Epithelial cell of proximal tubule (primary cell): ENCODE measurements around the gene AMBRA1. TPM values are rescaled to one million over a fixed set of nuclear protein-coding genes. Genes with fewer than 3 reads are reported as not detected.
A peak's percentile ranks its signal among the peaks of the same experiment; 100 is the strongest.

Experiments
- DNase-seq: peaks from one replicate; pipeline ENCODE4 v3.0.0-alpha.2; 2011; ENCODE audit warnings: low read depth
- H3K4me3 ChIP-seq: 2 replicates; pipeline ENCODE4 v1.5.1; 2011; ENCODE audit warnings: low read depth, mild to moderate bottlenecking, low read length
- total RNA-seq: library from RNA; depleted of rRNA; stranded (reverse); fragments of >200 nt; gene quantifications from 2 replicates; pipeline ENCODE4 v1.2.3, GENCODE V29; 2015
- TF ChIP-seq, protein P1 (sequence below): conservative IDR thresholded peaks from 2 replicates; pipeline ENCODE4 v1.5.1; 2012; ENCODE audit warnings: low read depth, mild to moderate bottlenecking, low read length

The AMBRA1 gene
- total RNA-seq, 1 donor from 2014 or later: 21.0 TPM

DNA sequence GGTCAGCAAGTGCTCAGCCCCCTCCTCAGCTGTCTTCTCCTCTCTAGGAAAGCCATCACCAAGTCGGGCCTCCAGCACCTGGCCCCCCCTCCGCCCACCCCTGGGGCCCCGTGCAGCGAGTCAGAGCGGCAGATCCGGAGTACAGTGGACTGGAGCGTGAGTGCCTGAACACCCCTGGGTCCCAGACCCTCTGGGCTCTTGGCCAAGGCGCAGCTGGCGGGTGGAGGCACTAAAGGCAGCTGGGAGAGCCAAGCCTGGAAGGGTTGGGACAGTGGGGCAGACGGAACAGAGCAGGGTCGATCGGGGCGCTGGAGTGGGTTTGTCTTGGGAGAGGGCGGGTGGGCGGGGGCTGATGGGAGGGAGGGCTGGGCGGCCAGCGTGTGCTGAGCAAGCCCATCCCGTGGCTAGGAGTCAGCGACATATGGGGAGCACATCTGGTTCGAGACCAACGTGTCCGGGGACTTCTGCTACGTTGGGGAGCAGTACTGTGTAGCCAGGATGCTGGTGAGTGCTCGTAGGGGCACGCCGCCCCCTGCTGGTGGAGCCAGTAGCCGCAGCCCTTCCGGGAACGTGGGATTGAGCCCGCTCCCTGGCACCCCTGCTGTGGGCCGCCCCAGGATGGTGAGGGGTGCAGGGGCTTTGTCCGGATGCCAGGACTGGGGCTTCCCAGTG lies 226.4 kb downstream of the AMBRA1 start:
- TF ChIP-seq, protein P1, sequence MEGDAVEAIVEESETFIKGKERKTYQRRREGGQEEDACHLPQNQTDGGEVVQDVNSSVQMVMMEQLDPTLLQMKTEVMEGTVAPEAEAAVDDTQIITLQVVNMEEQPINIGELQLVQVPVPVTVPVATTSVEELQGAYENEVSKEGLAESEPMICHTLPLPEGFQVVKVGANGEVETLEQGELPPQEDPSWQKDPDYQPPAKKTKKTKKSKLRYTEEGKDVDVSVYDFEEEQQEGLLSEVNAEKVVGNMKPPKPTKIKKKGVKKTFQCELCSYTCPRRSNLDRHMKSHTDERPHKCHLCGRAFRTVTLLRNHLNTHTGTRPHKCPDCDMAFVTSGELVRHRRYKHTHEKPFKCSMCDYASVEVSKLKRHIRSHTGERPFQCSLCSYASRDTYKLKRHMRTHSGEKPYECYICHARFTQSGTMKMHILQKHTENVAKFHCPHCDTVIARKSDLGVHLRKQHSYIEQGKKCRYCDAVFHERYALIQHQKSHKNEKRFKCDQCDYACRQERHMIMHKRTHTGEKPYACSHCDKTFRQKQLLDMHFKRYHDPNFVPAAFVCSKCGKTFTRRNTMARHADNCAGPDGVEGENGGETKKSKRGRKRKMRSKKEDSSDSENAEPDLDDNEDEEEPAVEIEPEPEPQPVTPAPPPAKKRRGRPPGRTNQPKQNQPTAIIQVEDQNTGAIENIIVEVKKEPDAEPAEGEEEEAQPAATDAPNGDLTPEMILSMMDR: peak; percentile 71
- no peak for DNase-seq
- H3K4me3 ChIP-seq: no peak overlapping the region

DNA sequence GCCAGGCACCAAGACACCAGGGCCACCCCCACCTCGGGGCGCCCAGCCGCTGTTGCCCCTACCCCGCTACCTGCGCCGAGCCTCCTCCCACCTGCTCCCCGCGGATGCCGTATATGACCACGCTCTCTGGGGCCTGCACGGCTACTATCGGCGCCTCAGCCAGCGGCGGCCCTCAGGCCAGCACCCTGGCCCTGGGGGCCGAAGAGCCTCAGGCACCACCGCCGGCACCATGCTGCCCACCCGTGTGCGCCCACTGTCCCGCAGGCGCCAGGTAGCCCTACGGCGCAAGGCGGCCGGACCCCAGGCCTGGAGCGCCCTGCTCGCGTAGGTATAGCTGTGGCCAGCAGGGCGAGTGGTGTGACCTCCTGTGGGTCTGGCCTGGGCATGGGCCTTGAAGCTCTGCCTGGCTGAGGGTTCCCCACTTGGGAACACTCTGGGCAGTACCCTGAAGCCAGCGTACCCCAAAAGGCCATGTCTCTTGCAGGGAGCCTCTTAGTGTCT lies 227.1 kb downstream of the AMBRA1 start:
- TF ChIP-seq, protein P1: no peak
- no peak for DNase-seq

DNA sequence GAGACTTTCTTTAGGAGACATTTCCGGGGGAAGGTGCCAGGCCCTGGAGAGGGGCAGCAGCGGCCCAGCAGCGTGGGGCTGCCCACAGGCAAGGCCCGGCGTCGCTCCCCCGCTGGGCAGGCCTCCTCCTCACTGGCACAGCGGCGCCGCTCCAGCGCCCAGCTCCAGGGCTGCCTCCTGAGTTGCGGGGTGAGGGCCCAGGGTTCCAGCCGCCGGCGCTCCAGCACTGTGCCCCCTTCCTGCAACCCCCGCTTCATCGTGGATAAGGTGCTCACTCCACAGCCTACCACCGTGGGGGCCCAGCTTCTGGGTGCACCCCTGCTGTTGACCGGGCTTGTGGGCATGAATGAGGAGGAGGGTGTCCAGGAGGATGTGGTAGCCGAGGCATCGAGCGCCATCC lies 227.6 kb downstream of the AMBRA1 start:
- TF ChIP-seq, protein P1: no peak
- DNase-seq: no peak
- no peak overlapping the region for H3K4me3 ChIP-seq

More for the DNA sequence above, 227.1 kb downstream of the AMBRA1 start:
- H3K4me3 ChIP-seq: no peak overlapping the region

DNA sequence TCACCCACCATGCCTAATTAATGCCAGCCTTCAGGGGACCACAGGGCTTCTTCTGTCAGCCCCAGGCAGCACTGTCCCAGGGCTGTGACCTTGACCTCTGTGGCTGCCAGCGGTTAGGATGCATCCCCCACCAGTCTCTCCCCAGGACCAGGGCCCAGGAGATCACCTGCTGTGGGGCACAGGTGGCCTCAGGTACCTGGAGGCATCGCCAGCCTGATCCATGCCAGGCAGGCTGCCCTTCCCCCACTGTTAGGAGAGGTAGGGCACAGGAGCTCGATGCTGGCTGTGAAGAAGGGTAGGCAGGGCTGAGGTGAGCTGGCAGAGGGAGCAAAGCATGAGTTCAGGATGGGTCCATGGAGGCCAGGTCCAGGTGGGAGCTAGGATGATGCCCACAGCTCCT lies 229.0 kb downstream of the AMBRA1 start:
- no peak for DNase-seq
- TF ChIP-seq, protein P1: no peak
- H3K4me3 ChIP-seq: no peak overlapping the region

DNA sequence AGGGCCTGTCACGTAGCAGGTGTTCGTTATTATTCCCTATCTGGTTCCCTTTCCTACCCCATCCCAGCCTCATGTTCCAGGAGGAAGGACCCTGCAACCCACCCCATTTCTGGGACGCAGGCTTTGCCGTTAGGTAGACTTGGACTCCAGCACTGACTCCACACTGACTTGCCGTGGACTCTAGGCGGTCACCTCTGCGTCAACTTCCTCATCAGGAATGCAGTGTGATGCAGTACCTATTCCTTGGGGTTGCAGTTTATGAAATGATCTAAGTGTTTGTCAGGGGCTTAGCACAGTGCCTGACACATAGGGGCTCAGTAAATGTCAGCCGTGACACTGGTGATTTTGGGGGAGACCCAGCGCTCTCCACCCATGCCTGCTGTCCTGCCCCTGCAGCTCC lies 229.8 kb downstream of the AMBRA1 start:
- TF ChIP-seq, protein P1: no peak
- H3K4me3 ChIP-seq: no peak overlapping the region
- no peak for DNase-seq

DNA sequence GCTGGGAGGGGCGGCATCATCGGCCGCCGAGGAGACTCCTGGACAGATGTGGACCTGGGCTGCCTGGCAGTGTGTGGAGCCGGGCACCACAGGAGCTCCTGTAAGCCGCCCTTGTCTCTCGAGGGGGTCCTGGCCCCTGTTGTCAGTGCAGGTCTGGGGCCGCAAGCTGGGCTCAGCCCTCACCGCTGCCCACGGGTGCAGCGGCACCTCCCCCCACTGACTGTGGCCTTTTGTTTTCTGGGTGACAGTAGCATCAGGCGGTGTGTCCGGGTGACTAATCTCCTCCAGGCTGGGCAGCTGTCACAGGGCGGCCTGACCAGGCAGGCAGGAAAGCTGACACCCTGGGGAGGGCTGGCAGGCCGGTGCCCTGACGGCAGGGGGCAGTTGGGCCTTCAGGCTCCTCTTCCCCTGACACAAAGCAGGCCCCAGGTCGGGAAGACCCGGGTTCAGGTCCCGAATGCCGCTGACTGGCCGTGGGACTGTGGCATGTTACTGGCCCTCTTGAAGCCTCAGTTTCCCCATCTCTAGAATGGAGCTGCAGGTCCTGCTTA lies 230.3 kb downstream of the AMBRA1 start:
- DNase-seq: no peak
- H3K4me3 ChIP-seq: no peak overlapping the region
- TF ChIP-seq, protein P1: no peak

DNA sequence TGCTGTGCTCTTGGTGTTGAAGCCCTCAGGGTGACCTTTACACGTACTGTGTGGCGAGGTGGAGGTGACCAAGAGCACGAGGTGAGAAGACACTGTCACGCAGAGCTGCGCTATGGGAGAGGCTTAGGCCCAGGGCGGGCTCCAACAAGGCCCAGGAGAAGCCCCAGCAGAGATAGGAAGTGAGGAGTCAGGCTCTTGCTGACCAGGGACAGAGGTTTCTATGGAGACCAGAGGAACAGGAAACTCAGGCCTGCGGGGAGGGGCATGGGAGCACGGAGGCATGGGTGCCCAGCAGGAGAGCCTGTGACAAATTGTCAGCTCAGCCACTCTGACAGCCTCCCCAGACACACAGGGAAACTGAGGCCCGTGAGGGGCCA lies 230.8 kb downstream of the AMBRA1 start:
- H3K4me3 ChIP-seq: no peak overlapping the region
- no peak for DNase-seq
- TF ChIP-seq, protein P1: no peak
